ENCODE data around the gene PLA2G2C.

The PLA2G2C gene

DNA sequence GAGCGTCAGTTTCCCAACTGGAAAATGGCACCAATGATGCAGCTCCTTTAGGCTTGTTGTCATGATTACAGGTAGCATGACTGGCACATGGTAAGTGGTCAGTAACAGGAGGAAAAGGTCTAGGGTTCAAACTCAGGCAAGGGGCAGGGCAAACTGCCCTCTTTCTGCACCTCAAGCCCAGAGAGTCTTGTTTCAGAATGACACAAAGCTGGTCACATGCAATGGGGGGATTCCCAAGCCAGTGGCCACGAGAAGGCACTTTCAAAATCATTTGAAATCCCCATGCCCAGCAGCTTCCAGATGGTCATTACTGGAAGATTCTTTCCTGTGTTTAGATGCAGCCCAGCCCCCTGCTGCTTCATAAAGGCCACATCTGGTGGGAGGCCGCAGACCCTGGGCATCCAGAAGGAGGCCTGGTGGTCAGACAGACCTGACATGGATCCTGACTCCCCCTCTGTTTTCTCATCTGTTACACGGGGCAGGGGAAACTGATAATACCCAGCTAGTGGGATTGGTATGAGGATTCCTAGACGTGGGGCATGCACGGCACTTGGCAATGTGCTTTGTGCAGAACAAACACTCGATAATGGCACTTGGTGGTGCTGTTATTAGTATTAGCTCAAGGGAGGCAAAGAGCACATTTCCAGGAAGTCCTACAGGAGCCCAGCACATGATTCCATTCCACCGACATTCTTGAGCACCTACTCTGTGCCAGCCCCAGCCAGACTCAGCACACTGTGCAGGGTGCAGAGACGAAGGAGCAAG is 60.1 kb downstream of the PLA2G2C start:
- no peak for DNase-seq

DNA sequence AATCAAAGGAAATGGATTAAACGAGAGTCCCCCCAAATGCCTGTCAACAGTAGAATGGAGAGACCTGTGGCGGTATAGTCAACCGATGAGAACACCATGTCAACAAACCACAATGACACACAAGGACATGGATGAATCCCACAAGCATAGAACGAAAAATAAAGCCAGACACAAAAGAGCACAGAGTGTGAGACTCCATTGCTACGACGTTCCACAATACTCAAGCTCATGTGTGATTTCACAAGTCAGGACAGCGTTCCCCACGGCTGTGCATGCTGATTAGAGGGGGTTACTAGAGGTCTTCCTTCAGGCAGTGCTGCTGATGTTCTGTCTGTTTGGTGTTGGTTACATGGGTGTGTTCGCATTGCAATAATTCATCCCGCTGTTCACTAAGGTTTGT is 61.2 kb downstream of the PLA2G2C start:
- no peak for DNase-seq

DNA sequence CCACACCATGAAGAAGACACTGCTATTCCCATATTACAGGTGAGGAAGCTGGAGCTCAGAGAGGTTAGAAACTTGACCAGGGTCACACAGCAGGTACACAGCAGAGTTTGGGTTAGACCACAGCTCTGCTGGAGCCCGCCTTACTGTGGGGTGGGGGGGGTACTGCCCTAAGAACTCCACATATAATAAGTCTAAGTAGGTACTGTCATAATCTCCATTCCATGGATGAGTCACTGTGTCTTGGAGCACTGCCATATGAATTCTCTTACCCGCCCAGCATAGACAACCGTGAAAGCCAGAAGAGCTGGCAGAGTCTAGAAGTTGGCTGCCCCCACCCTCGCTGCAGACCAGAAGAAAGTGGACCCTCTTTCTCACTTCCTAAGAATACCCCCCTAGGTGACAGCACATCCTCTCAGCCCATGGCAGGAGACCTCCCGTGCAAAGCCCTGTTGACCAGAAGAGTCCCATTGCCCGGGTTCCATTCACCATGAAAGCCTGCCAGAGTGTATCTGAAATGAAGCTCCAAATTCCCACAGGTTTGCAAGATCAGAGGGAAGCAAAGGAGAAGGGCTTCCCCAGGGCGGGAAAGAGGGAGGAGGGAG is 61.8 kb downstream of the PLA2G2C start:
- no peak for DNase-seq

DNA sequence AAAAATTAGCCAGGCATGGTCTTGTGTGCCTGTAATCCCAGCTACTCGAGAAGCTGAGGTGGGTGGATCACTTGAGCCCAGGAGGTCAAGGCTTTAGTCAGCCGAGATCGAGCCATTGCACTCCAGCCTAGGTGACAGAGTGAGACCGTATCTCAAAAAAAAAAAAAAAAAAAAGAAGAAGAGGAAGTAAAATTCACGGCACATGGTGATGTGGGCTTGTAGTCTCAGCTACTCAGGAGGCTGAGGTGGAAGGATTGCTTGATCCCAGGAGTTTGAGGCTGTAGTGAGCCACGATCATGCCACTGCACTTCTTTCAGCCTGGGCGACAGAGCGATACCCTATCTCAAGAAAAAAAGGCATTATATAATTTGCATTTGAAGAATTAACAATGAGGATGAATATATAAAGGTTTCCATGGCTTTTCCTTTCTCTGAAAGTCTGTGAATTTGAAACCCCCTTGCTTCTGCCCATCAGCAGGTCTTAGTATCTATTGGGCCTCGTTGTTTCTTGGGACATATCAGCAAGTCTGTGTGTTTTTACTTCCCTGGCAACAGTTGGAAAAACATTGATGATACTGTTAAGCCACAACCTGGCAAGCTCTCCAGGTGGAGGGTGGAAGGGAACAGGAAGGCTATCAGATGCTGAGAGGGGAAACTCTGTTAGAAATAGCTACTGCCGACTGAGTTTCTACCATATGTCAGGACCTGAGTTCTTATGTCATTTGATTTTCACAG is 62.4 kb downstream of the PLA2G2C start:
- no peak for DNase-seq

DNA sequence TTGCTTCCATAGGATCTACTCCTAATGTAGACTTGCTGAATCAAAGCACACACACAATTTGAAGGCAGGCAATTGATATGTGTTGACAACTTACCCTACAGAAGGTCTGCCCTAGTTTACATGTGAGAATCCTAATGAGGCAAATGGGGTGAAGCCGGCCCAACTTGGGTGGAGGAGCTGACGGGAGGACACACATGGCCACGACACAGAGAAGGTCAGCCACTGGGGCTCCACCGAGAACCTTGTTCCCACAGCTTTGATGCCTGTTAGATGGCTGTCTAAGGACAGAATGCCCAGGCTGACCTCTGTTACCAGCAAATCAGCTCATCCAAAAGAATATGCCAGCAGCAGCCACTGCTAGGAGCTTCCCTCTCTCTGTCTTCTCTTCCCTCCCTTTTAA is 65.5 kb downstream of the PLA2G2C start:
- DNase-seq = no peak

DNA sequence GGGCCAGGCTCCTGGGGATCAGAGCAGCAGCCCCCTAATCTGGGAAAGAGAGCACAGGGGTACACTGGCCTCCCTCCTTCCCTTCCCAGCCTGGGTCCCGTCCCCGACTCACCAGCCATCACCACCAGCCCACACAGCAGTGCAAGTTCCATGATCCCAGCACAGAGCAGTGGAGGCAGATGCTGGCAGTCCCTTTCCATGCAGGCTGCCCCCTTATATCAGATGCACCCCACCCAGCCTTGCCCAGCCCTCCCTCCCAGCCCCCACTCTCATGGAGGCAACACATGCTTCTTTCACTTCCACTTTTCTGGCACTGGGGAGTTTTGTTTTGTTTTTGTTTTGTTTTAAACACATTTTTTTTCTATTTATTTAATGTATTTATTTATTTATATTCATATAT is 67.0 kb downstream of the PLA2G2C start, which contains the start of gene PLA2G2D:
Gene PLA2G2D (minus strand): TSS at position 190 of the 400 bp plus-strand sequence. CDS start 38 bp downstream, at position 152.
- no peak for DNase-seq

DNA sequence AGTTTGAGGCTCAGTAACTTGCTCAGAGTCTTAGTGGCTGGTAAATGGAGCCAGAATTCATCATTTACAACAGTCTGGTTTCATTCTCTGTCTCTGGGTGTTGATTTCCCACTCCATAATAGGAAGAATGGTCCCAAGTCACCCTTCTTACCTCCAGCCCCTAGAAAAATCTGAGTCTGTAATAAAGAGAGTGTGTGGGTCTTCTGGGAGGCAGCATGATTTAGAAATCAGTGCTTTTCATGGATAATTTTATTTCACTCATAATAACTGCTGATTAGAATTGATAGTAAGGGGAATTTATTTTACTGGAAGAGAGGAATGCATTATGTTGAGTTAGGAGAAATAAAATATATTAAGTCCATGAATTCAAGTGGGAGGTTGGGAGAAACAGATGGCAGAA is 69.1 kb downstream of the PLA2G2C start:
- peak; percentile 43 for DNase-seq

DNA sequence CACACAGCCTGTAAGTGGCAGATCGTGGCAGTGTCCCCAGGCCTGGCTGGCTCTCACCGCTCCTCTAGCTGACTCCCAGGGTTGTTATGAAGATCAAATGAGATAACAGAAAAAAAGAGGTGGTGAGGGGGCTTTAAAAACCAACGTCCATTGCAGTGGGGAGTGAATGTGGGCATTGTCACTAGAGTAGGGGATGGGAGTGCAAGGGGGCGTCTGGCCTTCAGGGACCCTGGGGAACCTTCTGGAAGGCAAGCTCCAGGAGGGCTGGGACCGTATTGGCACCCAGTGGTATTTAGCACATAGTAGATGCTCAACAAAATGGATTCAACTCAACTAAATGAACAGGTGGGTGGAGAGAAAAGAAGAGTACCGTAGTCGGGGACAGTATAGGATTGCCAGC is 70.4 kb downstream of the PLA2G2C start:
- DNase-seq = no peak

DNA sequence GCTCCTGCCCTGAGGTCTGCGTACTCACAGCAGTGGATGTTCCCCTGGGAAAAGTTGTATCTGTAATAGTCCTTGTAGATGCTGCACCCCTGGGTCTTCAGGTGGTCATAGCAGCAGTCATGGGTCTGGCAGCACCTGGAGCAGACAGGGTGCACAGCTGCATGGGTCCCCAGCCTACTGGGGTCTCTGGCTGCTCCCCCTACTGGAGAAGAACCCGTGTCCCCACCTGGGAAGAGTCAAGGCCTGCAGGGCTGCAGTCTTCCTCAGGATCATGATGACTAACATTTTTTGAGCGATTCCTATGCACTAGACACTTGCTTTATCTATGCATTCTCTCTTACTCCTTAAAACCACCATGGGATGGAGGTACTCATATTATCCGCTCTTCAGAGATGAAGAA is 70.8 kb downstream of the PLA2G2C start:
- DNase-seq = no peak

DNA sequence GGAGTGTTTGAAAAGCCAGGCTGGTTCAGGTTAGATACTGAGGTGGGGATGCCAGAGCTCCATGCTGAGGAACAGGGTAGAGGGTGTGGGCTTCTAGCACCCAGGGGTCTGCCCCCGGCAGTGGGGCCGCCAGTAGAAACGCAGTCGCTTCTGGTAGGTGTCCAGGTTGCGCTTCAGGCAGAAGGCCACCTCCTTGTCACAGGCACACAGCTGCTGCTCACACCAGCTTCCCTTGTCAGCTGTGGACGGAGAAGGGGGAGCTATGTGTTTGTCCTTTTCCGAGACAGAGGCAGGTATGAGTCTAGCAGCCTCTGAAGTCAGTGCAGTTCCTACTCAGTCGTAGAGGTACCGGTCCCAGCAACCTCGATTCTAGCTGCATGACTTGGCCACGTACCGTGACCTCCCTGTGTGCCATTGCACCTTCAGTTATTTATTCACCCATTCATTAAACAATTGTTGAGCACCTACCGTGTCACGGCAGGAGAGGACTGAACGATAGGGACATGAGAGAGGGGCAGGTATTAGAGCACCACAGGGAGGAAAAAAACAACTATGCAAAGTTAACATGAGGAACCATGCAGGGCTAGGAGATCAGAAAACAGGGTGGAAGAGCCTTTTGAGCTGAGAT is 72.2 kb downstream of the PLA2G2C start:
- no peak for DNase-seq

All from NCI-H2171 treated with DMSO at 0.1 percent for 48 hours (cell line).